A549 (cell line): Measurements from ENCODE around the gene KIAA1671. TPM values are rescaled to one million over a fixed set of nuclear protein-coding genes. Genes with fewer than 3 reads are reported as not detected.

Source experiments
- ATAC-seq, 2 experiments: fragments of 200-7000 bp in 1 of 2; fragments of >200 bp in 1 of 2; cut with Nextera tagmentation in 1 of 2; cut with Tn5 transposase in 1 of 2; 3 replicates each; pipeline versions ENCODE4 v1.8.0 to v1.9.1; 2018 to 2020; ENCODE audit warnings: mild to moderate bottlenecking in 1 of 2, moderate library complexity in 1 of 2
- CTCF ChIA-PET: fragments of 300-600 bp; sonication (Branson Sonifier 250); formaldehyde crosslinking; extraction: SDS; loops from one replicate; lab custom pipeline; 2021; ENCODE audit warnings: antibody characterized with exemption, inconsistent platforms; lab: Yijun Ruan, JAX
- POLR2A ChIA-PET: fragments of 350-600 bp; formaldehyde crosslinking; extraction: SDS; loops from one replicate; lab custom pipeline; 2021; ENCODE audit warnings: antibody characterized with exemption, inconsistent platforms; lab: Yijun Ruan, JAX
- DNase-seq, 2 experiments: peaks; one replicate each; pipeline versions ENCODE4 v3.0.0 to v3.0.0-alpha.2; 2011 to 2016; ENCODE audit warnings: low read depth in 1 of 2, low spot score in 1 of 2
- FAIRE-seq: peaks from 2 replicates; lab custom pipeline; 2011; peaks lifted over from hg19 to GRCh38; lab: Jason Lieb, UNC
- H3K27ac ChIP-seq, 2 experiments: fragments of >200 bp; sonication (Bioruptor Twin); formaldehyde crosslinking; 3 replicates each; pipeline ENCODE4 v1.5.1; 2016 to 2017
- H3K4me1 ChIP-seq: fragments of >200 bp; sonication (Bioruptor Twin); formaldehyde crosslinking; 3 replicates; pipeline ENCODE4 v1.6.1; 2016
- H3K4me2 ChIP-seq: fragments of >200 bp; sonication (Bioruptor Twin); formaldehyde crosslinking; 3 replicates; pipeline ENCODE4 v1.6.1; 2016
- H3K4me3 ChIP-seq: fragments of >200 bp; sonication (Bioruptor Twin); formaldehyde crosslinking; 3 replicates; pipeline ENCODE4 v1.5.1; 2016
- H3K9me3 ChIP-seq: fragments of >200 bp; sonication (Bioruptor Twin); formaldehyde crosslinking; 3 replicates; pipeline ENCODE4 v1.6.1; 2016
- ATOH8 ChIP-seq: fragments of 250-450 bp; sonication (Bioruptor Pico); IDR thresholded peaks from 2 replicates; pipeline ENCODE4 v1.5.0; 2020; ENCODE audit warnings: low read depth, mild to moderate bottlenecking, moderate library complexity
- BCL3 ChIP-seq: fragments of >200 bp; sonication (Bioruptor Twin); formaldehyde crosslinking; IDR thresholded peaks from 3 replicates; pipeline ENCODE4 v1.6.1; 2016
- CBX8 ChIP-seq: fragments of 200-600 bp; sonication (generic); IDR thresholded peaks from 2 replicates; pipeline ENCODE4 v1.6.1; 2016
- CHD4 ChIP-seq: fragments of 200-600 bp; sonication (generic); IDR thresholded peaks from 2 replicates; pipeline ENCODE4 v1.6.1; 2016; ENCODE audit warnings: antibody characterized with exemption, mild to moderate bottlenecking, borderline replicate concordance
- CTCF ChIP-seq: fragments of >200 bp; sonication (Bioruptor Twin); formaldehyde crosslinking; IDR thresholded peaks from 3 replicates; pipeline ENCODE4 v1.5.1; 2016
- EHMT2 ChIP-seq: fragments of 200-600 bp; sonication (generic); IDR thresholded peaks from 2 replicates; pipeline ENCODE4 v1.6.1; 2016; ENCODE audit warnings: antibody characterized with exemption, low read depth, mild to moderate bottlenecking, moderate library complexity
- ELK1 ChIP-seq: fragments of 150-350 bp; IDR thresholded peaks from 2 replicates; pipeline ENCODE4 v1.6.1; 2014; ENCODE audit warnings: low read depth, mild to moderate bottlenecking, low read length
- EP300 ChIP-seq, 2 experiments: fragments of >200 bp; sonication (Bioruptor Twin); formaldehyde crosslinking; IDR thresholded peaks; 2 replicates in 1 of 2; 3 replicates in 1 of 2; pipeline ENCODE4 v1.6.1; 2016 to 2017
- FOSL2 ChIP-seq, 2 experiments: fragments of 450-650 bp in 1 of 2; fragments of >200 bp in 1 of 2; sonication (Bioruptor Twin) in 1 of 2; formaldehyde crosslinking; IDR thresholded peaks; 2 replicates each; pipeline versions ENCODE4 v1.5.0 to v1.6.1; 2016 to 2020; ENCODE audit warnings: mild to moderate bottlenecking in 1 of 2, moderate library complexity in 1 of 2
- GATA3 ChIP-seq: IDR thresholded peaks from 2 replicates; pipeline ENCODE4 v1.6.1; 2012; ENCODE audit warnings: borderline replicate concordance
- HDAC2 ChIP-seq: fragments of 200-600 bp; sonication (generic); IDR thresholded peaks from 2 replicates; pipeline ENCODE4 v1.6.1; 2016
- HES2 ChIP-seq: fragments of >200 bp; sonication (Bioruptor Twin); formaldehyde crosslinking; IDR thresholded peaks from 2 replicates; pipeline ENCODE4 v1.6.1; 2016
- KDM1A ChIP-seq: fragments of 200-600 bp; sonication (generic); IDR thresholded peaks from 2 replicates; pipeline ENCODE4 v1.6.1; 2016; ENCODE audit warnings: low read depth, mild to moderate bottlenecking
- KDM5A ChIP-seq: fragments of 200-600 bp; sonication (generic); IDR thresholded peaks from 2 replicates; pipeline ENCODE4 v1.6.1; 2016; ENCODE audit warnings: antibody characterized with exemption, mild to moderate bottlenecking
- MAFK ChIP-seq: fragments of 450-650 bp; IDR thresholded peaks from 2 replicates; pipeline ENCODE4 v1.6.1; 2014; ENCODE audit not compliant: partially characterized antibody
- MAZ ChIP-seq: fragments of 150-350 bp; IDR thresholded peaks from 2 replicates; pipeline ENCODE4 v1.6.1; 2014; ENCODE audit warnings: antibody characterized with exemption, low read depth, low read length, borderline replicate concordance
- MYC ChIP-seq: IDR thresholded peaks from 2 replicates; pipeline ENCODE4 v1.6.1; 2012; ENCODE audit warnings: mild to moderate bottlenecking, inconsistent platforms, low read length, improper control_type of control experiment, borderline replicate concordance
- NFE2L2 ChIP-seq: fragments of 150-350 bp; conservative IDR thresholded peaks from 2 replicates; pipeline ENCODE4 v1.6.1; 2014; ENCODE audit warnings: low read length
- NPAS2 ChIP-seq: fragments of 250-450 bp; sonication (Bioruptor Pico); IDR thresholded peaks from 2 replicates; pipeline ENCODE4 v1.8.0; 2022; ENCODE audit warnings: mild to moderate bottlenecking, moderate library complexity, borderline replicate concordance
- PHF8 ChIP-seq: fragments of 200-600 bp; sonication (generic); IDR thresholded peaks from 2 replicates; pipeline ENCODE4 v1.6.1; 2016; ENCODE audit warnings: low read depth, mild to moderate bottlenecking, antibody characterized with exemption, moderate library complexity, borderline replicate concordance
- POLR2A ChIP-seq: IDR thresholded peaks from 2 replicates; pipeline ENCODE4 v1.6.1; 2012; ENCODE audit warnings: mild to moderate bottlenecking, low read length
- POLR2AphosphoS2 ChIP-seq: conservative IDR thresholded peaks from 2 replicates; pipeline ENCODE4 v1.6.1; 2012; ENCODE audit warnings: low read length, improper control_type of control experiment, inconsistent platforms
- RAD21 ChIP-seq, 2 experiments: fragments of >200 bp in 1 of 2; sonication (Bioruptor Twin) in 1 of 2; formaldehyde crosslinking in 1 of 2; IDR thresholded peaks in 1 of 2; conservative IDR thresholded peaks in 1 of 2; 2 replicates in 1 of 2; 3 replicates in 1 of 2; pipeline ENCODE4 v1.6.1; 2012 to 2018; ENCODE audit warnings: inconsistent platforms in 1 of 2
- RCOR1 ChIP-seq: fragments of 150-350 bp; IDR thresholded peaks from 2 replicates; pipeline ENCODE4 v1.6.1; 2014; ENCODE audit warnings: antibody characterized with exemption, low read length, low read depth
- RFX5 ChIP-seq: fragments of 450-650 bp; IDR thresholded peaks from 2 replicates; pipeline ENCODE4 v1.7.1; 2014; ENCODE audit warnings: antibody characterized with exemption, mild to moderate bottlenecking, moderate library complexity
- SMC3 ChIP-seq: fragments of >200 bp; sonication (Bioruptor Twin); formaldehyde crosslinking; IDR thresholded peaks from 3 replicates; pipeline ENCODE4 v1.6.1; 2018; ENCODE audit warnings: inconsistent platforms
- TFCP2L1 ChIP-seq: fragments of 250-450 bp; sonication (Bioruptor Pico); IDR thresholded peaks from 2 replicates; pipeline ENCODE4 v1.5.0; 2021; ENCODE audit warnings: mild to moderate bottlenecking
- ZFP36 ChIP-seq: fragments of 450-650 bp; IDR thresholded peaks from 2 replicates; pipeline ENCODE4 v1.6.1; 2014; ENCODE audit warnings: borderline replicate concordance; ENCODE audit not compliant: partially characterized antibody
- ZNF302 ChIP-seq: fragments of 250-450 bp; sonication (Bioruptor Pico); IDR thresholded peaks from 2 replicates; pipeline ENCODE4 v1.9.0; 2021; ENCODE audit warnings: inconsistent platforms, mild to moderate bottlenecking, moderate library complexity
- WGBS: methylation state at CpG from one replicate; pipeline ENCODE4 v1.1.6; 2017; ENCODE audit errors: missing lambda C conversion rate; 5-methylcytosine and 5-hydroxymethylcytosine counted together
- polyA plus RNA-seq, 4 experiments: library from polyadenylated mRNA; depleted of rRNA in 3 of 4; stranded (reverse); fragments of >200 nt; fragmentation: RNase III in 1 of 4; extraction: RNeasy Plus Mini Kit Qiagen cat#74134 plus additional on column Dnase treatment in 1 of 4; gene quantifications; 2 replicates in 3 of 4; 3 replicates in 1 of 4; pipeline ENCODE4 v1.2.3, GENCODE V29; 2011 to 2017

The KIAA1671 gene
- polyA plus RNA-seq, 2 of the 4 experiments (the other 2 are of a cell fraction), result 5.3 to 7.9 TPM

GRCh38 chr22:25053153-25053805 lies 100.8 kb downstream of the KIAA1671 start (continued):
- no peak for TF ChIP-seq BCL3

- CTCF ChIA-PET, result no interaction called here
- H3K9me3 ChIP-seq, result peaks cover 7% of the 10 kb centered on the region; the same call in 2 of the 3 replicates
Observed at GRCh38 chr22:25054943-25055511, 102.5 kb downstream of the KIAA1671 start.

GRCh38 chr22:25057013-25057881 lies 104.7 kb downstream of the KIAA1671 start:
- H3K4me2 ChIP-seq, result no peak overlapping the region
- TF ChIP-seq RAD21 (conservative IDR thresholded peaks at IDR 0.05 in 1 of 2, IDR thresholded peaks at IDR 0.05 in 1 of 2) (peak; percentile 69 to 77), CTCF (peak; percentile 65), ZNF302 (CRISPR knock-in tag) (no peak), CHD4 (no peak), HES2 (no peak), ZFP36 (no peak), NPAS2 (CRISPR knock-in tag) (no peak), EHMT2 (no peak), NFE2L2 (no peak), MAZ (no peak), SMC3 (peak; percentile 64), GATA3 (no peak)
- peaks cover 7% of the 10 kb centered on the region; the same call in 1 of the 3 replicates for H3K4me1 ChIP-seq
- peak; percentile 44 to 56 for DNase-seq
- peak; percentile 96 to 98 for ATAC-seq
- no peaks in the 10 kb centered on the region for H3K9me3 ChIP-seq
- no peak overlapping the region for H3K27ac ChIP-seq
- ChIA-PET POLR2A (no interaction called here), CTCF (interaction anchor here (0.6 to 4.9 kb wide), 33 partner anchors 9 to 300 kb away, joined by 3 to 44 read pairs (median 4); partner anchors contain the start of genes KIAA1671 and LHFPL7)
- H3K4me3 ChIP-seq, result no peak overlapping the region
- 44% methylated on average over 12 of the region's 23 CpGs for WGBS
- no peak for FAIRE-seq

More at GRCh38 chr22:25054943-25055511, 102.5 kb downstream of the KIAA1671 start:
- Histone ChIP-seq H3K4me2 (no peak overlapping the region), H3K4me1 (peaks cover 4% of the 10 kb centered on the region; the same call in 1 of the 3 replicates), H3K27ac (no peak overlapping the region), H3K4me3 (no peak overlapping the region)
- WGBS, result no CpG with 5 or more reads among the region's 9 CpGs
- POLR2A ChIA-PET, result no interaction called here
- TF ChIP-seq HES2 (no peak), CBX8 (no peak), MYC (no peak), EP300 (IDR thresholded peaks at IDR 0.05) (no peak), MAFK (no peak), NFE2L2 (no peak), RFX5 (no peak), ELK1 (no peak), TFCP2L1 (CRISPR knock-in tag) (no peak), POLR2AphosphoS2 (no peak), FOSL2 (IDR thresholded peaks at IDR 0.05) (no peak), FOSL2 (CRISPR knock-in tag; IDR thresholded peaks at IDR 0.05) (no peak), ATOH8 (CRISPR knock-in tag) (no peak), KDM1A (no peak), POLR2A (no peak), HDAC2 (no peak), RAD21 (conservative IDR thresholded peaks at IDR 0.05 in 1 of 2, IDR thresholded peaks at IDR 0.05 in 1 of 2) (no peak), KDM5A (no peak), RCOR1 (no peak), PHF8 (no peak)
- FAIRE-seq (no peak), DNase-seq (no peak), ATAC-seq (no peak)
